ENCODE results near the gene DDX54.

The DDX54 gene

DNA sequence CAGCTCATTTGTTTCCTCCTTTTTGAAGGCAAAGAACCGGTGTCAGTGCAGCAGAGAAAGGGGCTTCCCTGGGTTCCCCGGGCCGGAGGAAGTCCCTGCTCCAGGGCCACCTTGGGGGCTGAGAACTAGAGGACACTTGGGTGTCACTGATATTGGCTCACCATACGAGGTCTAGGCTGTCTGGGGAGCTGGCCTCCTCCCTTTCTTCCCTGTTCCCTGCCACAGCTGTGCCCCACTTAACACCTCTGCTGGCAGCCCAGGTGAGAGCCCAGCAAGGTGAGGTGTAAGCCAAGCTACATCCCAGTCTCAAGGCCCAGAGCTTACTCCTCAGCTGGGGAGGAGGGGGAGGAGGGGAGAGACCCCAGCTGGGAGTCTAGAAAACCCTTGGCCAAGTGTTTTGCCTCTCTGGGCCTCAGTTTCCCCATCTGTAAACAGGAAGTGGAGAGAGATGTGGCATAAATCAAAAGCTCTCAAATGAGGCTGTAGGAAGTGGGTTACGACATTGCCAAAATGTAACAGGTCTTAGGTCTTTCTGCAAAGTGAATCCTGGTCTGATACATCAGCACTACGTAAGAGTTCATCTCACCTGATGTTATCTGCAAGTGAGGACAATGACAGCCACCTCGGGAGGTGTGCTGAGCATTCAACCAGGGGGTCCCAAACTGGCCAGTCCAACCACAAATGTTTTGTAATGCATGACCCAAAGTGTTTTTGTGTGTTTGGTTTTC is 75.2 kb downstream of the DDX54 start:
- in situ Hi-C loops (cut with MboI; ENCODE audit: low sequenced_read_pairs, unreplicated experiment), result no loop called here
- no peak for TF ChIP-seq CTCF (IDR thresholded peaks at IDR 0.05; ENCODE audit: borderline replicate concordance, control extremely low read depth, extremely low read depth, insufficient read depth, missing control alignments)
- no peak for DNase-seq (ENCODE audit: low spot score)

DNA sequence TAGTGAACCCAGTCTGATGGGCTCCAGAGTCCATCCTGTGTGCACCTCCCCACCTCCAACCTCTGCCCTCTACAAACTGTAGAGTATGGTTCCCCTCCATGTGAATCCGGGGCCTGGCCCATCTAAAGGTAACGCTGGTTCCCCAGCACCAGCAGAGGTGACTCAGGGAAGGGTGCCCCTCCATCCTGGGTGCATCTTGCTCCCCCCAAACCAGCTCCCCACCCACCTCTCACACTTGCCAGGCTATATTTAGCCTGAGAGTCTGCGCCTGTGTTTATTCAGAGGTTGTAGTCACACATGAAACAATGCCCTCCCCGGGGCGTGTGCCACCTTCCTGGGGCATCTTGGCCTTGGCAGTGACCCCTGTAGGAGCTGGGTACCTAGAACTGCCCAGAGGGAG is 75.9 kb downstream of the DDX54 start:
- in situ Hi-C loops (cut with MboI; ENCODE audit: low sequenced_read_pairs, unreplicated experiment), result no loop called here
- no peak for TF ChIP-seq CTCF (IDR thresholded peaks at IDR 0.05; ENCODE audit: borderline replicate concordance, control extremely low read depth, extremely low read depth, insufficient read depth, missing control alignments)
- no peak for DNase-seq (ENCODE audit: low spot score)

GRCh38 chr12:113108308-113108707 is 77.0 kb downstream of the DDX54 start:
- no peak for TF ChIP-seq CTCF (IDR thresholded peaks at IDR 0.05; ENCODE audit: borderline replicate concordance, control extremely low read depth, extremely low read depth, insufficient read depth, missing control alignments)
- DNase-seq (ENCODE audit: low spot score), result no peak
- in situ Hi-C loops (cut with MboI; ENCODE audit: low sequenced_read_pairs, unreplicated experiment), result no loop called here
